GM21367 (cell line): ENCODE data around the gene STAG1.
"Not testable (repeated sequence)": the region's sequence is repeated elsewhere in the genome, so short reads cannot be mapped to it uniquely, and the experiment has no call there.

Source experiments
- ATAC-seq: cut with Tn5 transposase; IDR thresholded peaks from one replicate; pipeline ENCODE4 v1.9.1; 2021; ENCODE audit not compliant: unreplicated experiment

The STAG1 gene

DNA sequence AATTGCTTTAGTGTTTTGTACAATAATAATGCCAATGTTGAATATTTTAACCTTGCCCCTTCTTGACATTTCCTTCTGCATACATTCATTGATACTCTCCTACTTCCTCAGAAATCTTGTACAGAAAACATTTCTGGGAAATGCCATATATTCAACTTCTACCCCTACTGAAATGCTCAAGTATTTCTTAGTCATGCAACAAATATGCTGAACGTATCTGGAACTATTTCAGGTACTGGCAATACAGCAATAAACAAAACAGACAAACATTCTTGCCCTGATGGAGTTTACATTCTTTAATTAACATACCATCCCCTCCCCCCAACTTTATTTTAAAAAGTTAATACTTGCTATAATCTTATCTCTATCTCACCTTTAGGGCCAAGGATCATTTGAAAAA is 147.2 kb downstream of the STAG1 start:
- no peak for ATAC-seq

DNA sequence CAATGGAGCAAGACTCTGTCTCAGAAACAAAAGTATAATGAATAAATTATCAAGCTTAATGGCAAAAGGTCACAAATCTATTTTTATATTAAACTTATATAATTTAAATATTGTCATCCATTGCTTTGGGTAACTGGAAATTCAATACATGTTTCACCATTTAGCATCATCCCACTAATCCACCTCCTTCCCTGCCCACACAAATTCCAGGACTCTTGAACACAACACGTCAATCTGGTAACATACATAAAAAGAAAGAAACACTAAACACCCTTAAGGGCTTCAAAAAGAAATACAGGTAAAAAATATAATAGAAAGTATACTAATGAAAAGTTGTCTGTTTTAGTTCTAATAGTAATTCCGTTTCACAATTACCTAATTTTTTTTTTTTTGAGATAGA is 149.4 kb downstream of the STAG1 start:
- no peak for ATAC-seq

DNA sequence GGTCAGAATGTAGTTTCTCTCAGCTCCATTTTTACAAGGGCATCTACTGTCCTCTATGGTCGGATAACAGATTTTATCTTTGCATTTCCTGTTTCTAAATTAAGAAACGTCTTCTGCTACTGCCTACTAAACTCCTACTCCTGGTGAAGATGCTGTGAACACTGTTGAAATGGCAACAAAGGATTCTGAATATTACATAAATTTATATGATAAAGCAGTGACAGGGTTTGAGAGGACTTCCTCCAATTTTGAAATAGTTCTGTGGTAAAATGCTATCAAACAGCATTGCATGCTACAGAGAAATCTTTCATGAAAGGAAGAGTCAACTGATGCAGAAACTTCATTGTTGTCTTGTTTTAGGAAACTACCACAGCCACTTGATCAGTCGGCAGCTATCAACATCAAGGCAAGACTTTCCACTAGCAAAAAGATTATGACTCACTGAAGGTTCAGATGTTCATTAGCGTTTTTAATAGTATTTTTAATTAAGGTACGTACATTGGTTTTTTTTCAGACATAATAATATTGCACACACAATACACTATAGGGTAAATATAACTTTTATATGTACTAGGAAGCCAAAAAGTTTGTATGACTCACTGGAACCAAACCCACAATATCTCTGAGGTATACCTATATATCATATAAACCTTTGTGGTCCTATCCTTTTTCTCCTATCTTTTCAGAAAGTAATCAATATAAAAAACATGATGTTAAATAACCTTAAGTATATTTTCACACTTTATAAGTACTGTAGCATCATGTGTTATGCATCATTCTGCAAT is 156.1 kb downstream of the STAG1 start:
- ATAC-seq, result no peak

DNA sequence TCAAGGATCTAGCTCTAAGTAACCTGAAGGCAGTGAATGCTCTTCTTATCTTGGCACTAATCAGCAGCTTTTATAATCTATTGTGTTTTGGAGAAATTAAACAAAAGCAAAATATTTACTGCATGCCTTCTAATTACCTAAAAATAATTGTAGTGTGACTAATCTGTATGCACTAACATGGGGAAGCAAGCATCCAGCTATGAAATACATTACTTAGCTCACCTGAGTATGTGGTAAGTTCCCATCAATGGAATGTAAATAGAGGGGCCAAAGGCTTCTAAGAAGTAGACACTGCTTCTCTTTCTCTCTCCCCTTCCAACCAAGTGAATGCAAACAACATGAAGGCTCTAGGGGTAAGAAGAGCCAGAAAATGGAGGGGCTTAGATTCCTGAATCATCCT is 165.6 kb downstream of the STAG1 start:
- ATAC-seq, result no peak

DNA sequence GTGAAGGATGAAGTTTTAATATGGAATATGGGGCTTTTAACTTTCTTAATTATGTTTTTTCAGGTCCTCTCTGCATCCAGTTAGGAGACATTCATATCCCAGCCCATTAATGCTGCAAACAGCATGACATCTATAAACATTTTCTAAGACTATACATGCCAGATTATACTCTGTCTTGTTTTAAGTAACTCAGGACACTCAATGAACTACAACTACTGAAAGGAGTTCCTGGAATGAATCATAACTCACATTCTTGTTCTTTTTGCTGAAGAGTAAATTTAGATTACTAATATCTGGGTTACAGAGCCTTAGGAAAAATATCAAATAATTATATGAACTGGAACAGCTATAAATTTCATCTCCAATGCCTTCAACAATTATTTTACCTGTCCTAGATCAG is 167.4 kb downstream of the STAG1 start:
- no peak for ATAC-seq

DNA sequence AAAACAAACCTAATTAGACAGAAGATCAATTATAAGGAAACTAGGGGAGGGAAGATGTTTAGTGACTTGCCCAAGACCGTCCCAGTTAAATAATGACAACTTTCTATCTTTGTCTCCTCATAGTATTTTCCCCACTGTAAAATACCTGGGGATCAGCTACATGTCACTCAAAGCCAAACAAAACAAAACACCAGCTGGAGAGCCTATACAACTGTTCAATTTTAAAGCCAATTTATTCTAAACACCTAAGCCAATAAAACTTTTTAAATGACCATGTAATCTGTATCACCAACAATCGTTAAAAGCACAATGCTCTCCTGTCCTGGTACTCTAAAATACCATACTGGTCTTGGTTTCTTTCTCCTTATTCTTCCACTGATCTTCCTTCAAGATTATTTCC is 168.4 kb downstream of the STAG1 start:
- no peak for ATAC-seq

DNA sequence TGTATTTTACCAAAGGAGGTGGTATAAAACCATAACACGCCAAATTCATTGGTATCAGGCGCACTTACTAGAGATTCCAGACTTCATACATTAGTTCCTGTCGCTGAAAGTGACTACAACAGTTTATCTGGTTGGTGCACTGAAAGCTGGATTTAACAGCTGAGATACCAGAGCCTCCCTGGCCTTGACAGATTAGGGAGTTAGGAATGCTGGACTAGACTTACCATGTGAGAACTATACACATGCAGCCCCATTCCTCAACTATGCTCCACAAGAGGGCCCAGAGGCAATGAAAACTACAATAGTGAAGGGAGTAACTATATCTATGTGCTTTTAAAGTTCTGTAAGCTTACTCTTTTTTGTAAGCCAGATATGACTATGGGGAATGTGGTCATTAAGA is 174.4 kb downstream of the STAG1 start:
- no peak for ATAC-seq

DNA sequence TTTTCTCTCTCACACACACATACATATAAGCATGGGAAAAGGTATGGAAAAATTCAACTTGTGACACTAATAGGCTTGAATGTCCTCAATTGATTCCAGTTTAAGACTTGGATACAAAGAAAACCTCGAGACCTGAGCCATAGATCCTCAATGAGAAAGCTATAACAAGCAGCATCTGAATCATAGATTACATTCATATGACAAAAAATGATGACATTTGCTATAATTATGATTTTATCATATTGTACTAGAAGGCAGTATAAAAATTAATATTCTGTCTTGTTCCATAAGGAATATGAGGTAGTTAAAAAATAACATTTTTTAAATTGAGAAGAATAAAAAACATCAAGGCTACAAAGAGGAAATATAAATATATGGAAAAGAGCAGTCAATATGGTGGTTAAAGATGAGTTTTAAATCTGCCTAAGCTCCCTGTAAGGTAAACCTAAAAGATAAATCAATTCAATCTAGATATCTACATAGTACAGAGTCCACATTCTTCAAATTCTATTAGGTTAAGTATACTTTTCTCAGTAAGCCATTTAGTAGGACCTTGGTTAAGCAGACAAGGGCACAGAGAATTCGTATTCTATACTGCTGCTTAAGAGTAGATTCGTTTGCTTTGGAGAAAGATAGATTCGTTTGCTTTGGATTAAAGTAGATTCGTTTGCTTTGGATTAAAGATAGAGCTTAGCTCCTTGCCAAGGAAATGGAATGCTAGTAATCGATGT is 175.7 kb downstream of the STAG1 start:
- no peak for ATAC-seq

DNA sequence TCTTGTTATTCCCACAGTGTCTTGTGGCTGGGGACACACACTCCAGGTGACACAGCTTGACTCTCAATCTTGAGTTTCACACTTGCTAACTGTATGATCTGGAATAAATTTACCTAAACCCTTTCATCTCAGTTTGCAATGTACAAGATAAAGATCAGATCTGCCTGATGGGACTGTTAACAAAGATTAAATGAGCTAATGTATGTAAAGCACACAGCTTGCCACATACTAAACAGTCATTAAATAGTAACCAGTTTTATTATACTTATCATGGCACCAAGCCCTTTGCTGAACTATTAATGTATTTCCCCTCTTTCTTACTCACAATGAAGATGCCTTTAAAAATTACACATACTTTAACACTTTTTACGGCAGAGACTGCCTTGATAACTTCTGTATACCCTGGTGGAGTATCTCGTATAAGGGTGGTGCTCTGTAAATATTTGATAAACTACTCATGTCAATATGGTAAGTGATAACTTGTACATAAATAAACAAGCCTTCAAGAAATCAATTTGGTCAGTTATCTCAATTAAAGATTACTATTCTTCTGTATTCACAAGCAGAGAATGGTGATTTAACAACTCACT is 184.5 kb downstream of the STAG1 start:
- no peak for ATAC-seq

DNA sequence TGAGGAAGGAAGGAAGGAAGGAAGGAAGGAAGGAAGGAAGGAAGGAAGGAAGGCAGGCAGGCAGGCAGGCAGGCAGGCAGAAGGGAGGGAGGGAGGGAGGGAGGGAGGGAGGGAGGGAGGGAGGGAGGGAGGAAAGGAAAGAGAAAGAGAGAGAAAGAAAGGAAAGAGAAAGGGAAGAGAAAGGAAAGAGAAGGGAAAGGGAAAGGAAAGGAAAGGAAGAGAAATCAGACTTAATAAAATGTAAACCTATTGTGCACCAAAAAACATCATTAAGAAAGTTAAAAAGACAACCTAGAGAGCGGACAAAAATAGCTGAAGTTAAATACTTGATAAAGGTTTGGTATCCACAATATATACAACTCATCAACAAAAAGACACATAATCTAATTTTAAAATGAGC is 187.2 kb downstream of the STAG1 start:
- not testable (repeated sequence) for ATAC-seq

DNA sequence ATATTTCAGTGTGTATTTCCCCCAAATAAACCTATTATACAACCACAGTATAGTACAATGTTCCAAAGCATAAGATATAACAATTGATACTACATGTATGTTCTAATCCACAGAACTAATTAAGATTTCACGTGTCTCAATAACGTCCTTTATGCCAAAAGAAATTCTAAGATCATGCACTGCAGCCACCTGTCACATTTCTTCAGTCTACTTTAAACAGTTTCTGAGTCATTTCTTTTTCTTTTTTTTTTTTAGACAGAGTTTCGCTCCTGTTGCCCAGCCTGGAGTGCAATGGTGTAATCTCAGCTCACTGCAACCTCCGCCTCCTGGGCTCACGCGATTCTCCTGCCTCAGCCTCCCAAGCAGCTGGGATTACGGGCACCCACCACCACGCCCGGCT is 190.2 kb downstream of the STAG1 start:
- ATAC-seq, result no peak

DNA sequence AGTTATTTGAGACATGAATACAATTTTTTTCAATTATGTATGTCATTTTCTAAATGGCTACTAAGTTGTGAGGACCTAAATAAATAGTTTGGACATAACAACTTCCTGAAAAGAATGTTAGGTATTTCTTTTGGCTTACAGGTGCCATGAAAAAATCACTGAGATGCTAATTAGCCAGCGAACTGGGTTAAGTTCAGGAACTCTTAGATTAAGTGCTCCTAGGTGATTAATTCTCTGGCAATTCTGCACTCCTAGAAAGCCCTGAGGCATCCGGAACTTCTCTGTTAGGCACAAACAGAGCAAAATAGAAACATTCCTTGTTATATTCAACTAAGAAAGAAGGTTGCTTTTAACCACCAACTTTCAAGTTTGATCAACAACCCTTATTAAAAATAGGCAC is 192.3 kb downstream of the STAG1 start:
- ATAC-seq, result no peak

DNA sequence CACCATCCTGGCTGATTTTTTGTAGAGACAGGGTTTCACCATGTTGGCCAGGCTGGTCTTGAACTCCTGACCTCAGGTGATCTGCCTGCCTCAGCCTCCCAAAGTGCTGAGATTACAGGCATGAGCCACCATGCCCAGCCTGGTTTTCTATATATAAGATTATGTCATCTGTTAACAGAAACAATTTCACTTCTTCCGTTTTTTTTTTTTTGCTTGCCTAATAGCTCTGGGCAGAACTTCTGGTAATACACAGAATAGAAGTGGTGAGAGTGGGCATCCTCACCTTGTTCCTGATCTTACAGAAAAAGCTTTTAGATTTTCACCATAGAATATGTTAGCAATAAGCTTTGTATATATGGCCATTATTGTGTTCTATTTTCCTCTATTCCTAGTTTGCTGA is 202.7 kb downstream of the STAG1 start:
- ATAC-seq, result not testable (repeated sequence)

DNA sequence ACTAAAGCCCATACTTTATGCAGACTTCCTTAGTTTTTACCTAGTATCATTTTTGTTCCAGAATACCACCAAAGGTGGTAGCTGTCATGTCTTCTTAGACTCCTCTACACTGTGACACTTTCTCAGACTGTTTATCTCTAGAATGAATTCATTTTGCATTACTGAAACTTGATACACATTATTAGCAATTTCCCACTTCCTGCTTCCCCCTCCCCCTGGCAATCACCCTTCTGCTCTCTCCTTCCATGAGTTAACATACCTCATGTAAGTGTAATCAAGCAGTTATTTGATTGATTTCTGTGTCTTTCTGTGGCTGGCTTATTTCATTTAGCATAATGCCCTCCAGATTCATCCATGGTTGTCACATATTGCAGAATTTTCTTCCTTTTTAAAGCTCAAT is 204.9 kb downstream of the STAG1 start:
- ATAC-seq, result no peak

DNA sequence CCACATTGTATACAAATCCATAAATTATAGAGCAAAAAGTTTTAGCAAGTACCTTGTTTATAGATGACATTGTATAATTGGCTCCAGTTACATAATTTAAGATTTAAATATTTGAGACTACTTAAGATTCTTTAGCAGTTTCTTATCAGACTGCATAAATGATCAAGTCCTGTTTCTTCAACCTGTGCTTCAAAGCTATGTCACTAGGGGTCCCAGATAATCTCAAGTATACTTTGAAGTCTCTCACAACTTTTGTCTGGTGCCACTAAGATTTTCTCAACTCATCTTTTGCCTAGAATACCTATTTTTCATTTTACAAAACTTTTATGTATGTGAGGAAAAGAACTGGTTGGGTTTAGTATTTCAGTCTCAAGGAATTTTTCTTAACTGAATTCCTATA is 205.5 kb downstream of the STAG1 start:
- ATAC-seq, result no peak

DNA sequence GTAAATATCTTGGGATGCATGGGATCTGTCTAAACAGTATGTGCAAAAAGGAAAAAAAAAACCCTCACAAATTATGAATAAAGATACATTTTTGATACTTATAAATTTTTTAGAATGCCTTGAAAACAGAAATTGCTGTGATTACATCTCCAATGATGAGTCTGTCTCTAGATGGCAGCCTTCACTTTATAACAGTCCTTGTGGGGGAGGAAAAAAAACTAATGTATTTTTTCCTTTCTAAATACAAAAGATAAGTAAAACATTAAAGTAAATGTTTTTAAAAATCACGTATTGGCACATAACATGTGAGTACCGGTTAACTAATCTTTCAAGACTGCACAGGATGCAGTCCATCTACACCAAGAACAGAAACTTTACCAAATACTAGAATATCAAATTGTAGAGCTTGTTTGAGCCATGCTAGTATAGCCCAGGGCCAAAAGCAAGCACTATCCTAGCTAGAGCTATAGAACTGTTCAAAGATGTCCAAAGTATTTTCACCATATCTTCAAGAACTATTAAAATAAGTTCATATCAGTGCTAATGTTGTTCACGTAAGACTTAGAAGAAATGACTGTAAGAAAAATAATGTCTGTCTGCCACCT is 206.4 kb downstream of the STAG1 start:
- ATAC-seq, result no peak

DNA sequence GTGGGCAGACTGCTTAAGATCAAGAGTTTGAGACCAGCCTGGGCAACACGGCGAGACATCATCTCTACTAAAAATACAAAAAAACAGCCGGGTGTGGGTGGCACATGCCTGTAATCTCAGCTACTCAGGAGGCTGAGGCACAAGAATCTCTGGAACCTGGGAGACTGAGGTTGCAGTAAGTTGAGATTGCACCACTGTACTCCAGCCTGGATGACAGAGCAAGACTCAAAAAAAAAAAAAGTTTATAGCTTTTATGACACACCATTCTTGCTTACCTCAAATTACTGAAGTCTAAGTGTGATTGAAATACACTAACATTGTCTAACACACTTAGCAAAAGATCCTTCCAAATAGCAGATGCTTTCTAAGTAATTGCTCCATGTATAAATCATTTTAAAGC is 207.6 kb downstream of the STAG1 start:
- ATAC-seq, result no peak

DNA sequence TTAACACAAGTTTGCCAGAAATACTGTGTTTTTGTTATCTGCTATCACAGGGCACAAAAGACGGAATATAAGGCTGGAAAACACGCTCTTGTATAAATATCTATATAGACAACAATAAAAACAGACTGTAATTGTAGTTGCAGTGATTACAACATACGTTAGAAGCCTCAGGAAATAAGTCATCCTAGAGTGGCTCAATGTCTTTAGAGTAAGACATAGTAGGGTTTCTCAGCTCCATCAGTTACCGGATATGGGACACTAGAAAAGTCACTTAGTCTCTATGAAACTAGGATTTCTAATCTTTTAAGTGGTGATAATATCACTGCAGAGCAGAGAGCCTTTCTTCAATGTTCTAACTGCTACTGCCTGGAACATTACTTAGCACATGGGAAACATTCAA is 208.8 kb downstream of the STAG1 start:
- no peak for ATAC-seq

DNA sequence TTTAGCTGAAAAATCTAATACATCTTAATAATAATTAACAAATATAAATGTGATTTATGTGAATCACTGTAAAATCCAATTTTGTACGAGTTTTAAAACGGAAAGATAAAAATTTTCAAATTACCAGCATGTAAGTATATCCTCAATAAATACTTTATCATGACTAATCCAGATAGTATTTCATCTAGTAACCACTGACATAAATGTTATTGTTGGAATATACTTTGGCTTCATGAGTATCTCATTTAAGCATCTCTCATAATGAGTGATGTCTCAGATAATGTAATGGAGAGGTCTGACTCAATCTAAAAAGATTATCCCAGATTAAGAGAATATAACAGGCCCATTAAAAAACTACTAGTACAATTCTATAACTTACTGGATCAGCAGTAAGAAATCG is 216.3 kb downstream of the STAG1 start:
- no peak for ATAC-seq

DNA sequence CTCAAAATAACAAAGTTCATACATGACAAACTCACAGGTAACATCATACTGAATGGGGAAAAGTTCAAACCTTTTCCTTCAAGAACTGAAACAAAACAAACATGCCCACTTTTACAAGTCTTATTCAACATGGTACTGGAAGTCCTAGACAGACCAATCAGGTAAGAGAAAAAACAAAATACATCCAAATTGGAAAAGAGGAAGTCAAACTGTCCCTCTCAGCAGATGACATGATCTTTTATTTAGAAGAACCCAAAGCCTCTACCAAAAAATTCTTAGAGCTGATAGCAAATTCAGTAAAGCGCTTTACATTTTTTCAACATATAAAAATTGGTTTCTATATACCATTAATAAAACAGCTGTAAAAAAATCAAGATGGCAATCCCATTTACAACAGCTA is 219.4 kb downstream of the STAG1 start:
- ATAC-seq, result no peak

DNA sequence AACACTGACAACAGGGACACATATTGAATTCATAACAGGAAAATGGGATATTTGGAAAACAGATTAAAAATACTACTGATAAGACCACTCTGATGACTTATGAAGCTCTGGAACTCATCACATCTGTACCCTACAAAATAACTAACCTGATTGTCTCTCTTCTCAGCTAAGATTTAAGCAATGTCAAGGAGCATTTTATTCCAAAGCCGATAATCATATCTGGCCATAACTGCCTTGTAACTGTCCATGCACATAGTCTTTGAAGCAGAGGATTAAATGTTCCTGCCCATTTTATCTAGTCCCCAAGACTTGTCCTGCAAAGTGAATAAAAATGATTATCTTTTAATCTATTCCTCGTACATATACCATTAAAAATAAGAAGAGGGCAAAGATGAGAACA is 234.1 kb downstream of the STAG1 start:
- ATAC-seq, result no peak

DNA sequence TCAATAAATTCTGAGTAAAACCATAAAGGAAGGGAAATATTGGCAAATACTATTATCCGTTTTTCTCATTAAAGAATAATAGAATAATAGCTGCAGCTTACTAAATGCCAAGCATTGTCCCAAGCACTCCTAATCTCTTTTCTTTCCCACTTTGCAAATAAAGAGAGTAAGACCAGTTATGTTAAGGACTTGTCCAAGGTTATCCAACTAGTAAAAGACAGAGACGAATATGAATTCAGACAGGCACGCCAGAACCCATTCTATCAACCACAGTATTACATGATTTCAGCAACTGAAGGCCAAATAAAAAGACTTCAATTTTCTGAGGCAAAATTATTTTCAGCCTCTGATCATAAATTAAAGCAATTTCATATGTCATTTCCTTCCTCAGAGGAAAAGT is 235.5 kb downstream of the STAG1 start:
- no peak for ATAC-seq
